Vagina (tissue), 2 donors: ENCODE results near the gene PRUNE2.

Source experiments
- POLR2AphosphoS5 ChIP-seq, 2 donors: sonication (generic); formaldehyde crosslinking; IDR thresholded peaks; one replicate each; pipeline ENCODE4 v1.9.0; 2017; ENCODE audit warnings: antibody characterized with exemption in 2 of 2, mild to moderate bottlenecking in 2 of 2, low read depth in 1 of 2; ENCODE audit not compliant: insufficient read depth in 1 of 2
- TF ChIP-seq, protein P1 (sequence below), 3 experiments: fragments of 450-650 bp in 2 of 3; fragments of 200-600 bp in 1 of 3; sonication (generic) in 1 of 3; IDR thresholded peaks; one replicate each; pipeline ENCODE4 v1.5.1; 2017 to 2019; ENCODE audit warnings: antibody characterized with exemption in 3 of 3, mild to moderate bottlenecking in 2 of 3, moderate library complexity in 2 of 3

DNA sequence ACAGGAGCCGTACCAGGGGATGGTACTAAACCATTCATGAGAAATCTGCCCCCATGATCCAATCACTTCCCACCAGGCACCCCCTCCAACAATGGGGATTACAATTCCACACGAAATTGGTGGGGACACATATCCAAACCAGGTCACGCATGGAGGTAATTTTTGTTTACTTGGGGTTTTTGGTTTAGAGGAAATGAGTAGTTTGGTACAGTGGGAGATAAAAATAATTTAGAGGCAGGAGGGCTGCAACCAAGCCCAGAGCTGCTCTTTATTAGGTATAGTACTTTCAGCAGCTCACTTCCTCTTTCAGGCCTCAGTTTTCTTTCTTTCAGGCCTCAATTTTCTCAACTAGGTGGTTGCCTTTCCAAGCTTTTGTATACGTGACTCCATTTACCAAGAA lies 23.2 kb downstream of the PRUNE2 start:
- no peak for TF ChIP-seq POLR2AphosphoS5 (IDR thresholded peaks at IDR 0.05; ENCODE audit: insufficient read depth in 1 of 2, low read depth in 1 of 2)
- TF ChIP-seq, protein P1, sequence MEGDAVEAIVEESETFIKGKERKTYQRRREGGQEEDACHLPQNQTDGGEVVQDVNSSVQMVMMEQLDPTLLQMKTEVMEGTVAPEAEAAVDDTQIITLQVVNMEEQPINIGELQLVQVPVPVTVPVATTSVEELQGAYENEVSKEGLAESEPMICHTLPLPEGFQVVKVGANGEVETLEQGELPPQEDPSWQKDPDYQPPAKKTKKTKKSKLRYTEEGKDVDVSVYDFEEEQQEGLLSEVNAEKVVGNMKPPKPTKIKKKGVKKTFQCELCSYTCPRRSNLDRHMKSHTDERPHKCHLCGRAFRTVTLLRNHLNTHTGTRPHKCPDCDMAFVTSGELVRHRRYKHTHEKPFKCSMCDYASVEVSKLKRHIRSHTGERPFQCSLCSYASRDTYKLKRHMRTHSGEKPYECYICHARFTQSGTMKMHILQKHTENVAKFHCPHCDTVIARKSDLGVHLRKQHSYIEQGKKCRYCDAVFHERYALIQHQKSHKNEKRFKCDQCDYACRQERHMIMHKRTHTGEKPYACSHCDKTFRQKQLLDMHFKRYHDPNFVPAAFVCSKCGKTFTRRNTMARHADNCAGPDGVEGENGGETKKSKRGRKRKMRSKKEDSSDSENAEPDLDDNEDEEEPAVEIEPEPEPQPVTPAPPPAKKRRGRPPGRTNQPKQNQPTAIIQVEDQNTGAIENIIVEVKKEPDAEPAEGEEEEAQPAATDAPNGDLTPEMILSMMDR (IDR thresholded peaks at IDR 0.05), result no peak
